A549 (cell line): Measurements from ENCODE around the gene N4BP2.

Experiments used
- CTCF ChIP-seq: fragments of >200 bp; sonication (Bioruptor Twin); formaldehyde crosslinking; IDR thresholded peaks from 3 replicates; pipeline ENCODE4 v1.5.1; 2016
- POLR2A ChIP-seq: IDR thresholded peaks from 2 replicates; pipeline ENCODE4 v1.6.1; 2012; ENCODE audit warnings: mild to moderate bottlenecking, low read length

GRCh38 chr4:40070387-40070786, 13.7 kb downstream of the N4BP2 start:
- TF ChIP-seq POLR2A (no peak), CTCF (no peak)
